Nephron progenitor cell (in vitro differentiated cells): ENCODE measurements around the gene GNA12.

Experiments
- DNase-seq: peaks from one replicate; pipeline ENCODE4 v3.0.0; 2021
- H3K27ac Mint-ChIP-seq: 2 replicates; pipeline ENCODE4 v1.8.0; 2021; ENCODE audit warnings: mild to moderate bottlenecking, moderate library complexity, mixed read lengths
- H3K27me3 Mint-ChIP-seq: 2 replicates; pipeline ENCODE4 v1.8.0; 2021; ENCODE audit warnings: mild to moderate bottlenecking, low read depth, mixed read lengths; ENCODE audit not compliant: poor library complexity
- H3K36me3 Mint-ChIP-seq: 2 replicates; pipeline ENCODE4 v1.8.0; 2021; ENCODE audit warnings: low read depth, mixed read lengths
- H3K4me1 Mint-ChIP-seq: 2 replicates; pipeline ENCODE4 v1.8.0; 2021; ENCODE audit warnings: mixed read lengths
- H3K4me3 Mint-ChIP-seq: 2 replicates; pipeline ENCODE4 v1.8.0; 2021; ENCODE audit warnings: mild to moderate bottlenecking, moderate library complexity, mixed read lengths
- H3K9me3 Mint-ChIP-seq: 2 replicates; pipeline ENCODE4 v1.8.0; 2021; ENCODE audit warnings: mild to moderate bottlenecking, moderate library complexity, mixed read lengths
- TF ChIP-seq, protein P1 (sequence below): fragments of 200-600 bp; sonication (generic); IDR thresholded peaks from 2 replicates; pipeline ENCODE4 v1.5.0; 2021; ENCODE audit warnings: antibody characterized with exemption

The GNA12 gene

DNA sequence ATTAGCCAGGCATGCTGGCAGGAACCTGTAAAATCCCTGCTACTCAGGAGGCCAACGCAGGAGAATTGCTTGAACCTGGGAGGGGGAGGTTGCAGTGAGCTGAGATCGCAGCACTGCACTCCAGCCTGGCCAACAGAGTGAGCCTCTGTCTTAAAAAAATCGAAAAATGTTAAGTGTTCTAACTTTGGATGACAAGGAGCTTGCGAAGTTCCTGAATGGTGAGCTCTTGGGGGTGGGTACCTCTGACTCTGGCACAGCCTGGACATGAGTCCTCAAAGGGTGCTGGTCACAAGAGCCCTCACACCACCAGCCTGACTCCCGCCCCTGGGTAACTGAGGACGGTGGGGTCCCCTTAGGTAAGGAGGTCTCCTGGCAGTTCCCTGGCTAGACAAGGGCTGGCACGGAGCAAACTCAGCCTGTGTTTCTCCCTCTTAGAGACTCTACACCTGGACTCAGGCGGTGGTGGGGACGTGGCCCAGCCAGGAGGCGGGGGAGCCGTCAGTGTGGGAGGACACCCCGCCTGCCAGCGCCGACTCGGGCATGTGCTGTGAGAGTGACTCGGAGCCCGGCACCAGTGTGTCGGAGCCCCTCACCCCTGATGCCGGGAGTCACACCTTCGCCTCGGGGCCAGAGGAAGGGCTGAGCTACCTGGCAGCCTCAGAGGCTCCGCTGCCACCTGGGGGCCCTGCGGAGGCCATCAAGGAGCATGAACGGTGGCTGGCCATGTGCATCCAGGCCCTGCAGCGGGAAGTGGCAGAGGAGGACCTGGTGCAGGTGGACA lies 132.0 kb downstream of the GNA12 start:
- no peak overlapping the region for H3K27ac Mint-ChIP-seq
- no peaks in the 10 kb centered on the region for H3K9me3 Mint-ChIP-seq
- peaks cover 63% of the 10 kb centered on the region for H3K4me1 Mint-ChIP-seq
- TF ChIP-seq, protein P1, sequence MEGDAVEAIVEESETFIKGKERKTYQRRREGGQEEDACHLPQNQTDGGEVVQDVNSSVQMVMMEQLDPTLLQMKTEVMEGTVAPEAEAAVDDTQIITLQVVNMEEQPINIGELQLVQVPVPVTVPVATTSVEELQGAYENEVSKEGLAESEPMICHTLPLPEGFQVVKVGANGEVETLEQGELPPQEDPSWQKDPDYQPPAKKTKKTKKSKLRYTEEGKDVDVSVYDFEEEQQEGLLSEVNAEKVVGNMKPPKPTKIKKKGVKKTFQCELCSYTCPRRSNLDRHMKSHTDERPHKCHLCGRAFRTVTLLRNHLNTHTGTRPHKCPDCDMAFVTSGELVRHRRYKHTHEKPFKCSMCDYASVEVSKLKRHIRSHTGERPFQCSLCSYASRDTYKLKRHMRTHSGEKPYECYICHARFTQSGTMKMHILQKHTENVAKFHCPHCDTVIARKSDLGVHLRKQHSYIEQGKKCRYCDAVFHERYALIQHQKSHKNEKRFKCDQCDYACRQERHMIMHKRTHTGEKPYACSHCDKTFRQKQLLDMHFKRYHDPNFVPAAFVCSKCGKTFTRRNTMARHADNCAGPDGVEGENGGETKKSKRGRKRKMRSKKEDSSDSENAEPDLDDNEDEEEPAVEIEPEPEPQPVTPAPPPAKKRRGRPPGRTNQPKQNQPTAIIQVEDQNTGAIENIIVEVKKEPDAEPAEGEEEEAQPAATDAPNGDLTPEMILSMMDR, result no peak
- no peak overlapping the region for H3K4me3 Mint-ChIP-seq
- DNase-seq, result no peak
- H3K36me3 Mint-ChIP-seq, result peaks cover 26% of the 10 kb centered on the region
- peaks cover 4% of the 10 kb centered on the region for H3K27me3 Mint-ChIP-seq

DNA sequence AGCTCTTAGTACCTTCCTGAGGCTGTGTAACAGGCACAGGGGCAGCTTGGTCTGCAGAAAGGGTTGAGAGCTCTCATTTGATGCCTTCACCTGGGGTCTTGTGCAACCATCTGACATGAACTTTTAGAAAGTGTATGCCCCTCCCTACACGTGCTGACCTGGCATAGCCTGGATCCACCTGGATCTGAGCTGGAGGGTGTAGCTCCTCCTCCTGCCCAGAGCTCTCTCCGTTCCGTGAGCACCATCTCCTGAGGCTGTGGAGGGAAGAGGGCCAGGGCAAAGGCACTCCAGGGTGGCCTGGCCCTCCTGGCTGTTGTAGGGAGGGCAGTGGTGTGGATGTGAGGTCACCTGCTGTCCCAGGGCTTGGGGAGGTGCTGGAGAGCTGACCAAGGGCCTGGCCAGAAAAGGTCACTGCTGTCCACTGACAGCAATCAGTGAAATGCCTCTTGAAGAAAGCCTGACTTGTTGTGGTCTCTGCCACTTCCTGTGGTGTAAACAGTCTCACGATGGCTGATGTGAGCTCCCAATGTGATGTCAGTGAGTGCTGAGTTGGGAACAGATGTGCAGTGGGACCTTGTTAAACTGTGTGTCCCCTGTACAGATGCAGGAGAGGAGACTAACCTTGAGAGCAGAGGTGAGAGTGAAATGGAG lies 133.1 kb downstream of the GNA12 start:
- no peak for DNase-seq

DNA sequence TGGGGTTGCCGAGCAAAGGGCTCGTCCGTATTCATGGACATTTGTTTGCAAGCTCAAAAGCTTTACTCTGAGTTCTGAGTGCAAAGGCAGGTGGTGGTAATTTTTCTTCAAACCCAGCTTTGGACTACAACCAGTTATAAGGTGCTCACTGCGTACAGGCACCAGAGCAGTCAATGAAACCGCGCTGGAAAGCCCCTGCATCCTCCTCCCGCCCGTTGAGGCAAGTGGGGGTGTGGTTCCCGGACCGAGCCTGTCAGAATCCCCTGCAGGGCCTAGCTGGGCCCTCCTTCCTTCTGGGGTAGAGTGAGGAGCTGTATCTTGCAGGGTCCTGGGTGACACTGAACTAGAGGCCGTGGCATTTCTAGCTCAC lies 133.8 kb downstream of the GNA12 start:
- H3K27ac Mint-ChIP-seq, result no peak overlapping the region
- H3K4me3 Mint-ChIP-seq, result no peak overlapping the region
- peaks cover 1% of the 10 kb centered on the region for H3K9me3 Mint-ChIP-seq
- H3K27me3 Mint-ChIP-seq, result peaks cover 7% of the 10 kb centered on the region
- peaks cover 25% of the 10 kb centered on the region for H3K36me3 Mint-ChIP-seq
- DNase-seq, result no peak
- TF ChIP-seq, protein P1, result no peak
- peaks cover 53% of the 10 kb centered on the region for H3K4me1 Mint-ChIP-seq

More for the DNA sequence above, 133.1 kb downstream of the GNA12 start:
- Mint-ChIP-seq H3K27ac (no peak overlapping the region), H3K27me3 (peaks cover 7% of the 10 kb centered on the region), H3K36me3 (peaks cover 26% of the 10 kb centered on the region), H3K4me3 (no peak overlapping the region), H3K4me1 (peaks cover 59% of the 10 kb centered on the region), H3K9me3 (no peaks in the 10 kb centered on the region)
- TF ChIP-seq, protein P1, result no peak

DNA sequence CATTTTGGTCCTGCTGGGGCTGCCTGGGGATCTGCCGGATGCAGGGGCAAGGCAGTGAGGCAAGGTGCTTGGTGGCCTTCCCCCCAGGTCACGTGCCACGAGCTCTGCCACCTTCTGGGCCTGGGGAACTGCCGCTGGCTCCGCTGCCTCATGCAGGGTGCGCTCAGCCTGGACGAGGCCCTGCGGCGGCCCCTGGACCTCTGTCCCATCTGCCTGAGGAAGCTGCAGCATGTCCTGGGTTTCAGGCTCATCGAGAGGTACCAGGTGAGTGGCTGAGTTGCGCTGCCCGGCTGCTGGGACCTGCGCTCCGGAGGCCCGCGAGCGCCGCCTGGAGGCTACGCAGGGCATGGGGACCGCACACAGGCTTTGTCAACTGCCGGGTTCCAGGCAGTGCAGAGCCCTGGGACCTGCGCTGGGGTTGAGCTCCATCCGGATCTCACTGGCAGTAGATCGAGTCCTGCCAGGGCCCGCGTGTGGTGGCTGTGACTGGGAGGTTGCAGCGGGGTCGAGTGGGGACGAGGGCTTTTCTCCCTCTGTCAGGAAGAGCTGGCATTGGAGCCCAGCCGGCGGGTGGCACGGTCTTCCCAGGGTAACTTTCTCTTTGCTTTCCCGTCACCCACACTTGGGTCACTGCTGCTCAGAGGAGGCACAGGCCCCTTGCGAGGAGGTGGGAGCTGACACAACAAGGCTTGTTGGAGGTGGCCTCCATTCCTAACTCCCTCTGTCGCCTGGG lies 134.4 kb downstream of the GNA12 start:
- peaks cover 50% of the 10 kb centered on the region for H3K4me1 Mint-ChIP-seq
- peaks cover 7% of the 10 kb centered on the region for H3K9me3 Mint-ChIP-seq
- peaks cover 7% of the 10 kb centered on the region for H3K27me3 Mint-ChIP-seq
- no peak overlapping the region for H3K4me3 Mint-ChIP-seq
- no peak overlapping the region for H3K27ac Mint-ChIP-seq
- TF ChIP-seq, protein P1, result peak; percentile 91
- peaks cover 26% of the 10 kb centered on the region for H3K36me3 Mint-ChIP-seq
- DNase-seq, result peak; percentile 81

DNA sequence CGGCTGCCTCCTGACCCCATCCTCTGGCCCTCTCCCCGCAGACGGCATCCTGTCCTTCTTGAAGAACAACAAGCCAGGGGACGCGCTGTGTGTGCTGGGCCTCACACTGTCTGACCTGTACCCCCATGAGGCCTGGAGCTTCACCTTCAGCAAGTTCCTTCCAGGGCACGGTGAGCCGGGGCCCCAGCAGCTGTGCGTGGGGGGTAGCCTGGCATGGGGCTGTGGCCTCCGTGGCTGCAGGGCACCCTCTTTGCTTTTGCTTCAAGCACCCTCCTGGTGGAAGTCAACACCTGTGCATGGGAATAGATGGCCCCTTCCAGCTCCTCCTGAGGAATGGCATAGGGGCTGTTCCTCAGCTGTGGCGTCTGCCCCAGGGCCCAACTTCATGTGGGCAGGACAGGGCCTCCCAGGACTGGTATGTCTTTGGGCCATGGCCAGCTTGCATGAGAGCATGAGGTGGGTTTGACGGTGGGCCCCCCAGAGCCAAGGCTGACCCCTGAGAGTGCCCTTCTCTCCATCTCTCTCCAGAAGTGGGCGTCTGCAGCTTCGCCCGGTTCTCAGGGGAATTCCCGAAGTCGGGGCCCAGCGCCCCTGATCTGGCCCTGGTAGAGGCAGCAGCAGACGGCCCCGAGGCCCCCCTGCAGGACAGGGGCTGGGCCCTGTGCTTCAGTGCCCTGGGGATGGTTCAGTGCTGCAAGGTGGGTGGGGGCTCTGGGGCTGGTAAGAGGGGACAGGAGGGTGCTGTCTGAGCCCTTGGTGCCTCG lies 135.4 kb downstream of the GNA12 start:
- H3K36me3 Mint-ChIP-seq, result peaks cover 16% of the 10 kb centered on the region
- DNase-seq, result no peak
- TF ChIP-seq, protein P1, result no peak
- H3K4me3 Mint-ChIP-seq, result no peak overlapping the region
- peaks cover 40% of the 10 kb centered on the region for H3K4me1 Mint-ChIP-seq
- H3K9me3 Mint-ChIP-seq, result peaks cover 7% of the 10 kb centered on the region
- peaks cover 7% of the 10 kb centered on the region for H3K27me3 Mint-ChIP-seq
- no peak overlapping the region for H3K27ac Mint-ChIP-seq
